ES-I3 (cell line): ENCODE data around the gene UBL4A.
"Not testable (repeated sequence)": the region's sequence is repeated elsewhere in the genome, so short reads cannot be mapped to it uniquely, and the experiment has no call there.

ENCODE experiments used
- H3K36me3 ChIP-seq: 2 replicates; pipeline ENCODE4 v1.6.1; 2013; ENCODE audit warnings: mild to moderate bottlenecking, low read length, control low read depth, moderate library complexity; ENCODE audit not compliant: insufficient read depth
- H3K4me1 ChIP-seq: 2 replicates; pipeline ENCODE4 v1.6.1; 2013; ENCODE audit warnings: mild to moderate bottlenecking, control low read depth, low read length; ENCODE audit not compliant: insufficient read depth
- H3K9ac ChIP-seq: 2 replicates; pipeline ENCODE4 v1.6.1; 2013; ENCODE audit warnings: low read depth, mild to moderate bottlenecking, low read length, moderate library complexity
- H3K9me3 ChIP-seq: 2 replicates; pipeline ENCODE4 v1.6.1; 2013; ENCODE audit warnings: mild to moderate bottlenecking, low read length, moderate library complexity; ENCODE audit not compliant: control insufficient read depth, insufficient read depth

UBL4A gene

GRCh38 chrX:154515966-154516655 is 29.7 kb upstream of the UBL4A start, which contains the start of gene FAM3A:
Gene FAM3A, minus strand, starts transcription at chrX:154516232. Its CDS starts 460 bp downstream, at chrX:154515772.
- Histone ChIP-seq H3K9me3 (no peaks in the 10 kb centered on the region), H3K9ac (peak within 1 kb of the TSS; percentile 69), H3K36me3 (no peaks in the 10 kb centered on the region), H3K4me1 (peaks cover 5% of the 10 kb centered on the region; the same call in 1 of the 2 replicates)

GRCh38 chrX:154515090-154515965 is 28.9 kb upstream of the UBL4A start:
- Histone ChIP-seq H3K9ac (peak overlapping the region; percentile 69), H3K36me3 (no peaks in the 10 kb centered on the region), H3K4me1 (peaks cover 5% of the 10 kb centered on the region; the same call in 1 of the 2 replicates), H3K9me3 (no peaks in the 10 kb centered on the region)

- Histone ChIP-seq H3K4me1 (peaks cover 5% of the 10 kb centered on the region; the same call in 1 of the 2 replicates), H3K9me3 (peaks cover 6% of the 10 kb centered on the region), H3K9ac (no peak overlapping the region), H3K36me3 (0 out of 2 replicates have a peak, but pooled peaks cover 3% of the 10 kb centered on the region)
Observed at GRCh38 chrX:154513716-154514115, 27.3 kb upstream of the UBL4A start.

- Histone ChIP-seq H3K9me3 (peaks cover 6% of the 10 kb centered on the region), H3K9ac (no peak overlapping the region), H3K4me1 (peaks cover 2% of the 10 kb centered on the region; the same call in 1 of the 2 replicates)
Observed at GRCh38 chrX:154512879-154513553, 26.6 kb upstream of the UBL4A start.

DNA sequence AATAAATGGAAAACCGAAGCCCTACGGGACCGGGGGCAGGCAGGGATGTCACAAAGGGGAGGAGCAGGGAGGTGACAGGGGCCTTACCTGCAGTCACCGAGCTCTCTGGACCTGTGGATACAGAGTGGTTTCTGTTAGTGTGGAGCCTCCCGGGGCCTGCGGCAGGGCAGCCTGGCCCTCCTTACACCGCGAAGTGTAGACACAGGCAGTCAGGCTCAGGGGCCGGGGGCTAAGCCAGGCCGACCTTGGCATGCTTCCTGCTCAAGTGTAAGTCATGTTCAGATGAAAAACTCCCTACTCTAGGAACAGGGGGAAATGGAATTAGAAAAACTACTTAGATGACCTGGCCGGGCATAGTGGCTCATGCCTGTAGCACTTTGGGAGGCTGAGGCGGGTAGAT is 25.3 kb upstream of the UBL4A start:
- H3K9me3 ChIP-seq = peaks cover 6% of the 10 kb centered on the region
- H3K36me3 ChIP-seq = 0 out of 2 replicates have a peak, but pooled peaks cover 3% of the 10 kb centered on the region
- H3K9ac ChIP-seq = no peak overlapping the region
- H3K4me1 ChIP-seq = no peaks in the 10 kb centered on the region

More at GRCh38 chrX:154512879-154513553, 26.6 kb upstream of the UBL4A start:
- H3K36me3 ChIP-seq = 0 out of 2 replicates have a peak, but pooled peaks cover 3% of the 10 kb centered on the region

GRCh38 chrX:154509455-154509854 is 23.0 kb upstream of the UBL4A start:
- Histone ChIP-seq H3K9me3 (peaks cover 6% of the 10 kb centered on the region), H3K4me1 (no peaks in the 10 kb centered on the region), H3K36me3 (peaks cover 3% of the 10 kb centered on the region; the same call in 1 of the 2 replicates), H3K9ac (no peak overlapping the region)

- Histone ChIP-seq H3K9ac (no peak overlapping the region), H3K36me3 (peaks cover 3% of the 10 kb centered on the region; the same call in 1 of the 2 replicates), H3K9me3 (peaks cover 6% of the 10 kb centered on the region), H3K4me1 (no peaks in the 10 kb centered on the region)
Observed at GRCh38 chrX:154508384-154508745, 21.9 kb upstream of the UBL4A start.

DNA sequence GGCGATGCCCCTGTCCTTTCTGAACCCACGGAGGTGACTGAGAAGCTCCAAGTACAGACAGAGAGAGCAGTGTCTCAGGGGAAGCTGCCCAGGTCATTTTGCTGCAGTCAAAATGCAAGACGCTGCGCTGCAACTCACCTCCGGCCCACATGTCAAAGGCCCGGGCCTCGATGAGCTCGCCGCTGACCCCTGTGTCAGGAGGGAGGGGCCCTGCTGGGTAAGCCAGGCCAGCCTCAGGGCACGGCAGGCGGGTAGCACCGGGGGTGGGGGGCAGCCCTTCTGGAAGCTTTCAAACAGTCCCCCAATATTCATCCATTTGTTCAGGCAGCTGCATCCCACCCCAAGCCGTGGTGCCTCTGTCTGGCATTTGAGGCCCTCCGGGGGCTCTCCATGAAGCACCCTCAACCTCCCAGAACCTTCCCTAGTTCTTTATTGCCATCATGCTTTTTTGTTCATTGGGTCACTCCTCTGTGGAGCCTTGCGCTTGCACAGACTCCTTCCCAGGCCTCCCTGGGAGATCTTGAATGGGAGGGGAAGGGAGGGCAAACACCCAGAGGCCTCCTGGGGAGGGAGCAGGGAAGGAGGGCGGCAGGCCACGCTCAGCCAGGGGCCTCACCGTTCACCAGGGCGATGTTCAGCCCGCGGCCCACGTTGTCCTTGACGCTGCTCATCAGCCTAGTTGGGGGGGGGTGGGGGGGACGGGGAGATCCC is 21.4 kb upstream of the UBL4A start:
- Histone ChIP-seq H3K9ac (no peak overlapping the region), H3K9me3 (peaks cover 6% of the 10 kb centered on the region), H3K36me3 (peaks cover 3% of the 10 kb centered on the region; the same call in 1 of the 2 replicates), H3K4me1 (no peaks in the 10 kb centered on the region)

DNA sequence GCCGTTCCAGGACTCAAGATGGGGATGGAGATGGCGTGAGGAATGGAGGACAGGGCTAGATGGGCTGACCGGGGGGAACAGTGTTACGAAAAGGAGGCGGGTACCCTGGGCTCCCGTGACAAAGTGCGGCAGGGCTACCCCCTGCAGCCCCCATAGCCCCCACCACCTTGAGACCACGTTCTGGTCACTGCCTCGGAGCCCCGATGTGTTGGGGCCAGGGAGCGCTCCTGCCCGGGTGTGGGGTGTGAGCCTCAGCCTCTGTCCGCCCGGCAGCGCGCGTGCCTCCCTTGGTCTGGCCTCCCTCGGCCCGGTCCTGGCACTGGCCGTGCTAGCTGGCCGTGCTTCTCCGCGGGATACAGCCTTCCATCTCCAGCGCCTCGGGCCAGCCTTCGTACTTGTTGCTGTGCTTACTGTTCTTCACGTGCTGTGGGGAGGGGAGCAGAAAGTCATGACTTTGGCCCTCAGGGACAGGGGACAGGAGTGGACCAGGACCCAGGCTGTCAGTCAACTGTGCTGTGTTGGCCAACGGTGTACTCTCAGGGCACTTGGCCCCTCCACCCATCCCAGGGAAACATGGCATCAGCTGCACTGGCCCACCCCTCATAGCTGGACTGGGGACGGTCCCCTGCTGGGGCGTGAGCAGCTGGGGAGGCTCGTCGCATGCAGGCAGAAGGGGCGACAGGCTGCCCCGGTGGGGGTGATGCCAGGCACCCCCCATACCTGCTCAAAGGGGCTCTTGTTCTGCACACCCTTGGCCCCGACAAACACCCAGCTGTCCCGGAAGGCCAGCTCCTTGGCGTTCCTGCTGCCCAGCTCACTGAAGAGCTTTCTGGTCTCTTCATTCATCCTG is 20.3 kb upstream of the UBL4A start:
- no peak overlapping the region for H3K9ac ChIP-seq
- H3K4me1 ChIP-seq = no peaks in the 10 kb centered on the region
- H3K36me3 ChIP-seq = peaks cover 3% of the 10 kb centered on the region; the same call in 1 of the 2 replicates
- peaks cover 6% of the 10 kb centered on the region for H3K9me3 ChIP-seq

DNA sequence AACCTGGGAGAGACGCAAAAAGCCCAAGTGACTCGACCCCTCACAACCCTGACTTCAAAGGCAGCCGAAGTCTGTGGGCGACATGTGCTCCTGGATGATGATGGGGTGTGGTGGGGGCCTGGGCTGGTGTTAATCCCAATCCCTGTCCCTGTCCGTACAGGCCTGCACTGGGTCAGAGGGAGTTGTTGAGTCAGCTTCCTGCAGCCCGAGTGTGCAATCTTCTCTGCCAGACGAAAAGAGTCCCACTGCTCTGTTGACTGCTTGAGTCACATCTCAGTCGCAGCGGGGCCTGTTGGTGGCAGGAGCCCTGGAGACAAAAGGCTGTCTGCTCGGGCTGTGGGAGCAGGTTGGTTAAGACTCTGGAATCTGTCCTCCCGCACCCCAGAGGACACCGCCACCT is 19.3 kb upstream of the UBL4A start:
- peaks cover 3% of the 10 kb centered on the region; the same call in 1 of the 2 replicates for H3K36me3 ChIP-seq
- H3K9me3 ChIP-seq = peaks cover 6% of the 10 kb centered on the region
- no peak overlapping the region for H3K9ac ChIP-seq
- H3K4me1 ChIP-seq = no peaks in the 10 kb centered on the region

DNA sequence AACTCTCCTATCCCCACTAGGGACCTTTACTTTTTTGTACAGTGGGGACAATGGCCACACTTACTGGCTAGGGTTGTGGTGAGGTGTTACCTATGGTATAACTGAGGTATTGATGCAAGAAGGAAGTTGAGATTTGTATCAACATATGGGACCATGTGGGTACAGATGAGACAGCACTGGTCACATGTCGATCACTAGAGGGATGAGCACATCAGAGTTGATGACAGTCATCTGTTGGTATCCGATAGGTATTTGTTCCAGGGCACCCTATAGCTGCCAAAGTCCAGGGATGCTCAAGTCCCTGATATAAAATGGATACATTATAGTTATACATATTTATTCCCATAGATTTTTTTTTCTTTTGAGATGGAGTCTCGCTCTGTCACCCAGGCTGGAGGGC is 16.6 kb upstream of the UBL4A start:
- Histone ChIP-seq H3K9ac (no peak overlapping the region), H3K4me1 (no peaks in the 10 kb centered on the region), H3K36me3 (no peaks in the 10 kb centered on the region; the same call in 1 of the 2 replicates), H3K9me3 (no peaks in the 10 kb centered on the region)

GRCh38 chrX:154502098-154502497 is 15.7 kb upstream of the UBL4A start:
- no peaks in the 10 kb centered on the region; the same call in 1 of the 2 replicates for H3K36me3 ChIP-seq
- H3K9me3 ChIP-seq = no peaks in the 10 kb centered on the region
- H3K9ac ChIP-seq = no peak overlapping the region
- no peaks in the 10 kb centered on the region for H3K4me1 ChIP-seq

DNA sequence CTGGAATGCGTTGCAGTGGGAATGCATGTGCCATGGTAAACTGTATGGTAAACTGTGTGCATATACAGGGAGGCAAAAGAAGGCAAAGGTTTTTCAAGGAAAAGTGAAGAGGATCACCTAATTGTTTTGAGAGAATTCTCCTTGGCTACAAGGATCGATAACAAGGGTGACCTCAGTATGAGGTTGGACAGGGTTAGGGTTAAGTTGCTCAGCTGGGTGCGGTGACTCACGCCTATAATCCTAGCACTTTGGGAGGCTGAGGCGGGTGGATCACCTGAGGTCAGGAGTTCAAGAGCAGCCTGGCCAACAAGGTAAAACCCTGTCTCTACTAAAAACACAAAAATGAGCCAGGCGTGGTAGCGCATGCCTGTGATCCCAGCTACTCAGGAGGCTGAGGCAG is 15.0 kb upstream of the UBL4A start:
- not testable (repeated sequence) for H3K9me3 ChIP-seq, H3K4me1 ChIP-seq, H3K9ac ChIP-seq, H3K36me3 ChIP-seq
